Measurements from ENCODE around the gene TMEM54.

- TF ChIP-seq CTCF (IDR thresholded peaks at IDR 0.05) (no peak), POLR2A (IDR thresholded peaks at IDR 0.05) (no peak), POLR2AphosphoS5 (IDR thresholded peaks at IDR 0.05) (no peak)
Observed at GRCh38 chr1:32910319-32910718, 9.1 kb upstream of the TMEM54 start.

All from transverse colon (tissue), 4 donors.